Suppressor macrophage treated with lipopolysaccharide for 4 hours (primary cell): Measurements from ENCODE around the gene SH2D3A.
A peak's percentile ranks its signal among the peaks of the same experiment; 100 is the strongest.
"Not testable (repeated sequence)": the region's sequence is repeated elsewhere in the genome, so short reads cannot be mapped to it uniquely, and the experiment has no call there.

Source experiments
- DNase-seq: peaks from one replicate; pipeline ENCODE4 v3.0.0-alpha.2; 2020

The SH2D3A gene

GRCh38 chr19:6767357-6768235 is at the start of gene SH2D3A:
Gene SH2D3A, minus strand, starts transcription at chr19:6767435. Its CDS starts 3,687 bp downstream, at chr19:6763748.
- DNase-seq = peak; percentile 95

- DNase-seq = no peak
Observed at GRCh38 chr19:6813659-6814058, 46.4 kb upstream of the SH2D3A start.

- DNase-seq = no peak
Observed at GRCh38 chr19:6812612-6813011, 45.4 kb upstream of the SH2D3A start.

GRCh38 chr19:6811906-6812305 is 44.7 kb upstream of the SH2D3A start:
- no peak for DNase-seq

- no peak for DNase-seq
Observed at GRCh38 chr19:6811378-6811777, 44.1 kb upstream of the SH2D3A start.

GRCh38 chr19:6809262-6809661 is 42.0 kb upstream of the SH2D3A start:
- DNase-seq = no peak

- DNase-seq = no peak
Observed at GRCh38 chr19:6808494-6808893, 41.3 kb upstream of the SH2D3A start.

GRCh38 chr19:6807291-6807690 is 40.1 kb upstream of the SH2D3A start:
- DNase-seq = no peak

- no peak for DNase-seq
Observed at GRCh38 chr19:6806488-6806887, 39.3 kb upstream of the SH2D3A start.

- peak; percentile 92 for DNase-seq
Observed at GRCh38 chr19:6803036-6803404, 35.8 kb upstream of the SH2D3A start.

- DNase-seq = peak; percentile 98
Observed at GRCh38 chr19:6802336-6803035, 35.3 kb upstream of the SH2D3A start.

- DNase-seq = peak; percentile 99
Observed at GRCh38 chr19:6801485-6802086, 34.4 kb upstream of the SH2D3A start.

GRCh38 chr19:6800991-6801484 is 33.8 kb upstream of the SH2D3A start:
- DNase-seq = peak; percentile 54

GRCh38 chr19:6800160-6800790 is 33.0 kb upstream of the SH2D3A start:
- DNase-seq = not testable (repeated sequence)

- peak; percentile 94 for DNase-seq
Observed at GRCh38 chr19:6797646-6798045, 30.4 kb upstream of the SH2D3A start.

- DNase-seq = no peak
Observed at GRCh38 chr19:6796278-6796677, 29.0 kb upstream of the SH2D3A start.

- peak; percentile 88 for DNase-seq
Observed at GRCh38 chr19:6794686-6795431, 27.6 kb upstream of the SH2D3A start.

- DNase-seq = no peak
Observed at GRCh38 chr19:6793973-6794372, 26.7 kb upstream of the SH2D3A start.

GRCh38 chr19:6793411-6793810 is 26.2 kb upstream of the SH2D3A start:
- no peak for DNase-seq

- DNase-seq = no peak
Observed at GRCh38 chr19:6791237-6791636, 24.0 kb upstream of the SH2D3A start.

GRCh38 chr19:6790194-6791128 is 23.2 kb upstream of the SH2D3A start:
- DNase-seq = no peak
